Osteoblast (primary cell): ENCODE results near the gene LRRC14B. TPM values are rescaled to one million over a fixed set of nuclear protein-coding genes. Genes with fewer than 3 reads are reported as not detected.

ENCODE experiments used
- DNase-seq: peaks from one replicate; pipeline ENCODE4 v3.0.0; 2011; ENCODE audit warnings: low spot score, mixed read lengths; ENCODE audit not compliant: insufficient read length; ENCODE audit errors: missing footprints
- H2AFZ ChIP-seq: 2 replicates; pipeline ENCODE4 v1.6.0; 2011; ENCODE audit warnings: mild to moderate bottlenecking, low read length
- H3K27ac ChIP-seq: 2 replicates; pipeline ENCODE4 v1.5.1; 2011; ENCODE audit warnings: mild to moderate bottlenecking, low read depth, low read length, moderate library complexity
- H3K27me3 ChIP-seq: 2 replicates; pipeline ENCODE4 v1.6.0; 2012; ENCODE audit warnings: mild to moderate bottlenecking, control low read depth, inconsistent platforms, low read length, moderate library complexity; ENCODE audit not compliant: insufficient read depth
- H3K36me3 ChIP-seq: 2 replicates; pipeline ENCODE4 v1.5.1; 2011; ENCODE audit warnings: mild to moderate bottlenecking, low read length, control low read depth, moderate library complexity; ENCODE audit not compliant: insufficient read depth
- H3K4me1 ChIP-seq: 2 replicates; pipeline ENCODE4 v1.5.1; 2011; ENCODE audit warnings: mild to moderate bottlenecking, low read length, control low read depth, moderate library complexity; ENCODE audit not compliant: insufficient read depth
- H3K4me2 ChIP-seq: 2 replicates; pipeline ENCODE4 v1.6.0; 2011; ENCODE audit warnings: mild to moderate bottlenecking, low read length; ENCODE audit not compliant: insufficient read depth
- H3K4me3 ChIP-seq: fragments of 200-600 bp; sonication (generic); 3 replicates; pipeline ENCODE4 v1.5.1; 2012; ENCODE audit warnings: mild to moderate bottlenecking, low read length, inconsistent platforms; ENCODE audit not compliant: insufficient read depth
- H3K79me2 ChIP-seq: 2 replicates; pipeline ENCODE4 v1.6.0; 2012; ENCODE audit warnings: mild to moderate bottlenecking, low read length, control low read depth, inconsistent platforms; ENCODE audit not compliant: insufficient read depth
- H3K9me3 ChIP-seq: 2 replicates; pipeline ENCODE4 v1.5.1; 2011; ENCODE audit warnings: low read depth, low read length, control low read depth
- H4K20me1 ChIP-seq: 2 replicates; pipeline ENCODE4 v1.6.0; 2012; ENCODE audit warnings: mild to moderate bottlenecking, low read length, control low read depth; ENCODE audit not compliant: insufficient read depth
- total RNA-seq: library from RNA; depleted of rRNA; stranded (reverse); fragments of >200 nt; gene quantifications from 2 replicates; pipeline ENCODE4 v1.2.3, GENCODE V29; 2012
- TF ChIP-seq, protein P1 (sequence below): IDR thresholded peaks from 2 replicates; pipeline ENCODE4 v1.5.1; 2011; ENCODE audit warnings: mild to moderate bottlenecking, low read depth, low read length, moderate library complexity; ENCODE audit errors: extremely low read depth

The LRRC14B gene
- total RNA-seq, 1 donor, result under 0.01 TPM

GRCh38 chr5:157801-158200 lies 33.5 kb upstream of the LRRC14B start:
- no peaks in the 10 kb centered on the region for H4K20me1 ChIP-seq
- H3K79me2 ChIP-seq, result no peaks in the 10 kb centered on the region
- no peak overlapping the region for H3K4me3 ChIP-seq
- no peak overlapping the region for H2AFZ ChIP-seq
- H3K27me3 ChIP-seq, result peaks cover 3% of the 10 kb centered on the region
- H3K9me3 ChIP-seq, result no peaks in the 10 kb centered on the region
- DNase-seq, result peak; percentile 44
- TF ChIP-seq, protein P1, sequence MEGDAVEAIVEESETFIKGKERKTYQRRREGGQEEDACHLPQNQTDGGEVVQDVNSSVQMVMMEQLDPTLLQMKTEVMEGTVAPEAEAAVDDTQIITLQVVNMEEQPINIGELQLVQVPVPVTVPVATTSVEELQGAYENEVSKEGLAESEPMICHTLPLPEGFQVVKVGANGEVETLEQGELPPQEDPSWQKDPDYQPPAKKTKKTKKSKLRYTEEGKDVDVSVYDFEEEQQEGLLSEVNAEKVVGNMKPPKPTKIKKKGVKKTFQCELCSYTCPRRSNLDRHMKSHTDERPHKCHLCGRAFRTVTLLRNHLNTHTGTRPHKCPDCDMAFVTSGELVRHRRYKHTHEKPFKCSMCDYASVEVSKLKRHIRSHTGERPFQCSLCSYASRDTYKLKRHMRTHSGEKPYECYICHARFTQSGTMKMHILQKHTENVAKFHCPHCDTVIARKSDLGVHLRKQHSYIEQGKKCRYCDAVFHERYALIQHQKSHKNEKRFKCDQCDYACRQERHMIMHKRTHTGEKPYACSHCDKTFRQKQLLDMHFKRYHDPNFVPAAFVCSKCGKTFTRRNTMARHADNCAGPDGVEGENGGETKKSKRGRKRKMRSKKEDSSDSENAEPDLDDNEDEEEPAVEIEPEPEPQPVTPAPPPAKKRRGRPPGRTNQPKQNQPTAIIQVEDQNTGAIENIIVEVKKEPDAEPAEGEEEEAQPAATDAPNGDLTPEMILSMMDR, result no peak
- H3K36me3 ChIP-seq, result no peaks in the 10 kb centered on the region
- H3K4me1 ChIP-seq, result peaks cover 37% of the 10 kb centered on the region
- no peak overlapping the region for H3K27ac ChIP-seq
- H3K4me2 ChIP-seq, result no peak overlapping the region

DNA sequence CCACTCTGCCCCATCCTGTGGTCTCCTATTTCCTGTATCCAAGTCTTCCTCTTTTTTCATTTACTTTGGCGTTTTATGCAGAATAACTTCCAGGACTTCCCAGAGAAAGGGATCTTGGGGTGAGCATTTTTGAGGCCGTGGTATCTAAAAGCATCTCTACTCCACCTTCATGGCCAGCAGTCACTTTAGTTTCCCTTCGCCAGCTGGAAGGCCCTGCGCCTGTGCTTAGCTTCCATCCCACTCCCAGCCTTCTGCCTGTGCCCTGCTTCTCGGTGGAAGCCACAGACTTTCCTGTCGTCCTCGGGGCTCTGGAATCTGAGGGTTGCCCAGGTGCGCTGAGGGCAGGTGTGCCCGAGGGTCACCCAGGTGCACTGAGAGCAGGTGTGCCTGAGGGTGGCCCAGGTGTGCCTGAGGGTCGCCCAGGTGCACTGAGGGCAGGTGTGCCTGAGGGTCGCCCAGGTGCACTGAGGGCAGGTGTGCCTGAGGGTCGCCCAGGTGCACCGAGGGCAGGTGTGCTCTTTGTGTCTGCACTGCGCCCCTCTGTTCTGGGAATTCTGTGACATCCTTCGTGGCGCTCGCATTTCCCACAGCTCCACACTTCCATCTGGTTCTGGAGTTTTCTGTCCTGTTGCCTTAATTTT lies 32.4 kb upstream of the LRRC14B start:
- Histone ChIP-seq H3K27me3 (peaks cover 3% of the 10 kb centered on the region), H3K79me2 (no peaks in the 10 kb centered on the region), H3K4me2 (peak overlapping the region; percentile 83), H3K4me3 (no peak overlapping the region), H3K36me3 (no peaks in the 10 kb centered on the region), H3K9me3 (no peaks in the 10 kb centered on the region), H3K27ac (no peak overlapping the region), H2AFZ (no peak overlapping the region), H4K20me1 (no peaks in the 10 kb centered on the region), H3K4me1 (peaks cover 28% of the 10 kb centered on the region)
- DNase-seq, result peak; percentile 73
- TF ChIP-seq, protein P1, result no peak

DNA sequence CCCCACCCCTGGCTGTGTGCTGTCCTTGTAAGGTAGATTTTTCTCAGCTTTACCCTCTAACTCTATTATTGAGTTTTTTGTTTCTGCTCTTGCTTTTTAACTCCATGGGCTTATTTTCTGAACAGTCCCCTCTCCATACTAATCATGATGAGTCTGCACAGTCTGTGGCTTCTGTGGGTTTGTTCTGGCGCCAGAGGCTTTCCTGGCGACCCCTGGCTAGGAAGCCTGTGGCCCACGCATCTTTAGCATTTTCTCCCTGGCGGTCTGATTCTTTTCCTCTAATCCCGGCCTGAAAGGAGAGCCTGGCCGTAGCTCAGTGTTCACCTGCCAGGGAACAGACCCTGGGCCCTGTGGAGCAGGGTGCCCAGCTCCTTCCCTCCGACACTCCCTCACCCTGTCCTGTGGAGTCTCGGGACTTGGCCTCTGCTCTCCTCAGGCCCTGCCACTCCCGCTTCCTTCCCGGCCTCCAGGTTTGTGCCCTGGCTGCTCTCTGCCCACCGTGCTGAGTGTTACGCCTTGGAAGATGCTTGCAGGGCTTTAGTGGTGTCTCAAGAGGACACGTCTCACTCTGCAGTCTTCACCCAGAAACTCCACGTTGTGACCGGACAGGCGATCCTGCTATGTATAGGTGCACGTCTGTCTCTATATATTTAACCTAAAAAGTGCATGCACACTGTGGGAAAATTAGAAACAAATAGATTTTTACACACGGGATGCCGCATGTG lies 31.7 kb upstream of the LRRC14B start:
- H3K27me3 ChIP-seq, result peaks cover 3% of the 10 kb centered on the region
- peak; percentile 95 for DNase-seq
- H2AFZ ChIP-seq, result no peak overlapping the region
- H3K9me3 ChIP-seq, result no peaks in the 10 kb centered on the region
- peak overlapping the region; percentile 83 for H3K4me2 ChIP-seq
- H4K20me1 ChIP-seq, result no peaks in the 10 kb centered on the region
- no peaks in the 10 kb centered on the region for H3K36me3 ChIP-seq
- TF ChIP-seq, protein P1, result no peak
- H3K27ac ChIP-seq, result peak overlapping the region; percentile 68
- H3K4me1 ChIP-seq, result peaks cover 28% of the 10 kb centered on the region
- H3K79me2 ChIP-seq, result no peaks in the 10 kb centered on the region
- peak overlapping the region; percentile 52 for H3K4me3 ChIP-seq

GRCh38 chr5:160173-160510 lies 31.2 kb upstream of the LRRC14B start:
- peak overlapping the region; percentile 52 for H3K4me3 ChIP-seq
- H3K27me3 ChIP-seq, result peaks cover 3% of the 10 kb centered on the region
- peak overlapping the region; percentile 83 for H3K4me2 ChIP-seq
- H3K79me2 ChIP-seq, result no peaks in the 10 kb centered on the region
- no peaks in the 10 kb centered on the region for H3K9me3 ChIP-seq
- TF ChIP-seq, protein P1, result no peak
- peaks cover 28% of the 10 kb centered on the region for H3K4me1 ChIP-seq
- peak overlapping the region; percentile 68 for H3K27ac ChIP-seq
- H2AFZ ChIP-seq, result no peak overlapping the region
- no peaks in the 10 kb centered on the region for H3K36me3 ChIP-seq
- H4K20me1 ChIP-seq, result no peaks in the 10 kb centered on the region
- peak; percentile 98 for DNase-seq
